Measurements from ENCODE around the gene OOSP4A.

Gene OOSP4A

GRCh38 chr11:59963733-59964132, at the start of gene OOSP4A:
Gene OOSP4A, plus strand, starts transcription at chr11:59964033. Its CDS starts 0 bp downstream, at chr11:59964033.
- no peaks in the 10 kb centered on the region for H3K9me3 ChIP-seq (ENCODE audit: control insufficient read depth, low read length)
- no peak within 1 kb of the TSS for H3K4me2 ChIP-seq (ENCODE audit: low read length)
- H3K9ac ChIP-seq: no peak within 1 kb of the TSS
- H3K4me3 ChIP-seq (ENCODE audit: low read depth, low read length): no peak within 1 kb of the TSS
- no peaks in the 10 kb centered on the region for H3K27me3 ChIP-seq (ENCODE audit: control insufficient read depth, insufficient read depth, low read length)
- no peaks in the 10 kb centered on the region for H3K36me3 ChIP-seq (ENCODE audit: control insufficient read depth, insufficient read depth, low read length)
- no peak for TF ChIP-seq CTCF (IDR thresholded peaks at IDR 0.05)
- H3K27ac ChIP-seq: no peak within 1 kb of the TSS
- H2AFZ ChIP-seq: no peak within 1 kb of the TSS
- H3K79me2 ChIP-seq: no peaks in the 10 kb centered on the region
- no peaks in the 10 kb centered on the region for H3K4me1 ChIP-seq

GRCh38 chr11:59918480-59918879, 45.4 kb upstream of the OOSP4A start:
- no peak overlapping the region for H2AFZ ChIP-seq
- no peaks in the 10 kb centered on the region for H3K36me3 ChIP-seq (ENCODE audit: control insufficient read depth, insufficient read depth, low read length)
- no peaks in the 10 kb centered on the region for H3K27me3 ChIP-seq (ENCODE audit: control insufficient read depth, insufficient read depth, low read length)
- H3K27ac ChIP-seq: no peak overlapping the region
- no peak for TF ChIP-seq CTCF (IDR thresholded peaks at IDR 0.05)
- H3K9ac ChIP-seq: no peak overlapping the region
- H3K4me1 ChIP-seq: no peaks in the 10 kb centered on the region
- H3K4me2 ChIP-seq (ENCODE audit: low read length): no peak overlapping the region
- no peaks in the 10 kb centered on the region for H3K79me2 ChIP-seq
- H3K9me3 ChIP-seq (ENCODE audit: control insufficient read depth, low read length): no peaks in the 10 kb centered on the region
- H3K4me3 ChIP-seq (ENCODE audit: low read depth, low read length): no peak overlapping the region

GRCh38 chr11:59918987-59919589, 44.7 kb upstream of the OOSP4A start:
- H3K4me1 ChIP-seq: no peaks in the 10 kb centered on the region
- no peak overlapping the region for H3K9ac ChIP-seq
- no peaks in the 10 kb centered on the region for H3K27me3 ChIP-seq (ENCODE audit: control insufficient read depth, insufficient read depth, low read length)
- peak; percentile 7 for TF ChIP-seq CTCF (IDR thresholded peaks at IDR 0.05)
- H3K27ac ChIP-seq: no peak overlapping the region
- H3K79me2 ChIP-seq: no peaks in the 10 kb centered on the region
- H3K4me2 ChIP-seq (ENCODE audit: low read length): no peak overlapping the region
- no peaks in the 10 kb centered on the region for H3K36me3 ChIP-seq (ENCODE audit: control insufficient read depth, insufficient read depth, low read length)
- H3K9me3 ChIP-seq (ENCODE audit: control insufficient read depth, low read length): no peaks in the 10 kb centered on the region
- no peak overlapping the region for H2AFZ ChIP-seq
- no peak overlapping the region for H3K4me3 ChIP-seq (ENCODE audit: low read depth, low read length)

- H3K9me3 ChIP-seq (ENCODE audit: control insufficient read depth, low read length): no peaks in the 10 kb centered on the region
- no peak overlapping the region for H3K4me3 ChIP-seq (ENCODE audit: low read depth, low read length)
Measured at GRCh38 chr11:59923813-59924212, 40.0 kb upstream of the OOSP4A start.

More at GRCh38 chr11:59923813-59924212, 40.0 kb upstream of the OOSP4A start:
- Histone ChIP-seq H3K36me3 (ENCODE audit: control insufficient read depth, insufficient read depth, low read length) (no peaks in the 10 kb centered on the region), H3K27me3 (ENCODE audit: control insufficient read depth, insufficient read depth, low read length) (no peaks in the 10 kb centered on the region), H3K27ac (no peak overlapping the region), H2AFZ (no peak overlapping the region), H3K4me1 (no peaks in the 10 kb centered on the region), H3K79me2 (no peaks in the 10 kb centered on the region), H3K4me2 (ENCODE audit: low read length) (no peak overlapping the region), H3K9ac (no peak overlapping the region)
- TF ChIP-seq CTCF (IDR thresholded peaks at IDR 0.05): no peak

Data from parathyroid adenoma (tissue), 2 donors.